GM19023 (cell line): ENCODE measurements around the gene WDR33.
"Not testable (repeated sequence)": the region's sequence is repeated elsewhere in the genome, so short reads cannot be mapped to it uniquely, and the experiment has no call there.

Source experiments
- ATAC-seq: cut with Tn5 transposase; IDR thresholded peaks from one replicate; pipeline ENCODE4 v1.9.1; 2021; ENCODE audit warnings: mild to moderate bottlenecking, moderate library complexity; ENCODE audit not compliant: unreplicated experiment

The WDR33 gene

DNA sequence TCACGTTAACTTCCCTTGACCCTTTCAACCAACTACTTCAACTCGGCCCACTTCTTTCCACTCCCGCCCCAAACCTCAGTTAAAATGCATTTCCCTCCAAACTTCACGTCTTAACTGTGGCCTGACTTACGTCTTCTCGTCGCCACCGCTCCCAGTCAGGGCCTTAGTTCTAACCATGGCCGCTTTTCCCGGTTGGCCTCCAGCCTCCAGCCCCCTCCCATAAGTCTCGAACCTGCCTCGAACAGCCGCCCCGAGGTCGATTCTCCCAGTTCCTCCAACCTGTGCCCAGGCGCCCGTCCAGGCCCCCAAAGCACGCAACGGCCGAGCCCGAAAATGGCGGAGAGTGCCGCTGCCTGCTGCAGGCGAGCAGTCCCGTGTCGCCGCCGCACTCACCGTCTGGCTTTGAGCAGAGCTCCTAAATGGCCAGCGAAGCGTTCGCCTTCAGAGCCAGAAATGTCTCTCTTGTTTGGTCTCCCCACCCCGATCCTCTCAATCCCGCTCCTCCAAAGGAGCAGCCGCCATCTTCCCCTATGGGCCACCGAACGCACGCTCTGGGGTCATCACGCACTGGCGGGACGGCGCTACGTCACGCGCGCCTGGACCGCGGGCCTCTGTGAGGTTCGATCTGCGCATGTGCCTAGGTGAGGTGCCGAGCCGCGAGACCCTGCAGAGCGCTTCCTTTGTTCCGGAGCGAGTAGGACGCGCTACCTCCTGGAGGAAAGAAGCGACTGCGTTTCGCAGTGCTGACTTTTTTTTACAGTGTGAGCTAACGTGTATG, at the start of gene WDR33:
Gene WDR33 (minus strand): TSS at position 553 of the 778 bp plus-strand sequence. CDS start 40,190 bp downstream, outside the sequence.
- peak; percentile 99 for ATAC-seq

DNA sequence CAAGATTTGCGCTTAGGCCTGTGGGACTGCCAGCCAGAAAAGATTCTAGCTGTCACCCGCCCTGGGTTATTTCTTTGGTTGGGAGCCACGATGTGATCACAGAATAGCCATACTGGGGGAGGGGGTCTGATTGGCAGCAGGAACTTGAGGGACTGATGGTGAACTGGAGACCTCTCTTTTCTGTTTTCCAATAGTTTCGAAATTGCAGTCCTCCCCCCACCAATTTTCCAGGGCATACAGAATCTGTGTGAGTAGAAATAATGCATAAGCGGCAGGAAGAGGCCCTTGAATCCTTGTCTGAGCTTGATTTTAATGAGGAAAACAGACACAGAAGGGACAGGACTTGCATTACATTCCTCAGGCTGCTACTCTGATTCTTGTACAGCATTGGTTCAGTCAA, 49.2 kb upstream of the WDR33 start:
- no peak for ATAC-seq

DNA sequence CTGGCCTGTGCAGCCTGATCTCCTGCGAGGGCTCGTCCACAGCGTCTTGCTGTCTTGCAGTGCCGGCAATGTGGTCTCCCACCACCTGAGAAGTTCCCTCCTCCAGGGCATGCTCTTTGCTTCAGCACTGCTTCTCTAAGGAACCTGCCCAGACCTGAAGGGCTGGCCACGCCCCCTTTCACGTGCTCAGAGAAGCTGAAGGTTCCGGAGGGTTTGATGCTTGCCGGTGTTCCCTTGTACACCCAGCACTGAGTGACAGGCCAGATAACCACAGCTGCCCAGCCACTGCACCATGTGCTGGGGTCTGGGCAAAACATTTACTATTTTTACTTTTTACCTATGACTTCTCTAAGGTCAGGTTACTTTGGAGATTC, 48.7 kb upstream of the WDR33 start:
- no peak for ATAC-seq

DNA sequence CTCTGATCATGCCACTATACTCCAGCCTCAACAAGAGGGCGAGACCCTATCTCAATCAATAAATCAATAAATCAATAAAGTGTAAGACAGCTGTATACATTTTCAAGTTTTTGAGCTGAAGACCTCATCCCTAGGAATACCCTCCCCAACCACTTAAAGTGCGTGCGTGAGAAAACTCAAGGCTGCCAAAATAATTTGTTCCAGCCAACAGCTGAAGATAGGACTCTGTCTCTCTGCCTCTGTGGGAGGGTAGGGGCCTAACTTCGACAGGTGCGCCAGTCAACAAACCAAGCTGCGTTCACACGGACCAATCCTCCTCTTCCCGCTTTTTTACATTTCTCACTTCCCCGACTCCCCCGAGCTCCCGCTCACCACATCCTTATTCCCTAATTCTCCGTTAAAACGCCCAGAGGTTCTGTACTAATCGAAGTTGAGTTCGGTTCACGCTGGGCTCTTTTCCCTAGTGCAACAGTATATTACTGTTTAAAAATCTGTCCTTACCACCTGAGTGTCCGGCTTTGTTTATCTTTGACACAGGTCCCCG, 46.4 kb upstream of the WDR33 start:
- no peak for ATAC-seq

DNA sequence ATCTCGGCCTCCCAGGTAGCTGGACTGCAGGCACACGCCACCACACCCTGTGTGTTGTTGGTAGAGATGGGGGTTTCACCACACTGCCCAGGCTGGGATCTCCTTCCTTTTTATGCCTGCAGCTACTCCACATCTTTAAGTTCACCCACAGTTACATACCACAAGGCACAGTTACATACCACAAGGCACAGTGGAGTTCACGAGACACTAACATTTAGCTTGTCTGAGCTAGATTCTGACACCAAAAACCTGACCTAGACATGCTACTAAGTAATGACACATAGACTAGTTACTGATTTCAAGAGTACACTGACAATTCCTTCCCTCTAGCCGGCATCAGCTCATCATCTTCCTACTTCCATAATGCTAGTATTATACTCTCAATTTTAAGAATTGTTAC, 42.7 kb upstream of the WDR33 start:
- ATAC-seq = no peak

DNA sequence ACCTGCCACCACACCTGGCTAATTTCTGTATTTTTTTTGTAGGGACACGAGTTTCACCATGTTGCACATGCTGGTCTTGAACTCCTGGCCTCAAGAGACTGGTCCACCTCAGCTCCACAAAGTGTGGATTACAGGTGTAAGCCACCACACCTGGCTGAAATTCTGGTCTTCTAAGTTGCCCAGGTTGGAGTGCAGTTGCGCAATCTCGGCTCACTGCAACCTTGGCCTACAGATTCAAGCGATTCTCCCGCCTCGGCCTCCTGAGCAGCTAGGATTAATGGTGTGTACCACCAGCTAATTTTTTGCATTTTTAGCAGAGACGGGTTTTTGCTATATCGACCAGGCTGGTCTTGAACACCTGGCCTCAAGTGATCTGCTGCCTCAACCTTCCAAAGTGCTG, 41.4 kb upstream of the WDR33 start:
- no peak for ATAC-seq

DNA sequence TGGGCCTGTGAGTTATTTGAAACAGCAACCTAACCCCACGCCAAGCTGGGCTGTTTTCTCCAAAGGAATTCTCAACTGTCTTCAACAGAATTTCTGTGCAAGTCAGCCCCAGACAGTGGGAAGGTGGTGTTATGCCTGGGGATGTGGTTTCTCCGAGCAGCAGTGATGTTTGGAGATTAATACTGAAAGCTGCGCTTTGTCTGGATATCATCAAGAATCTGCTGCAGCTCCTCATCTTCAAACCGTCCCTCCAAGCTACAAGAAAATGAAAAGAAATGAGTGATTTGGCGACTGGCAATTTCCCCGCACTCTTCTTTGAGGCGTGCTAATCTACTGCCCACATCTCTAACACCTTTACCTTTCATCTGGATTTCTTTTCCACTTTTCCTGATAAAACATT, 37.0 kb upstream of the WDR33 start:
- no peak for ATAC-seq

DNA sequence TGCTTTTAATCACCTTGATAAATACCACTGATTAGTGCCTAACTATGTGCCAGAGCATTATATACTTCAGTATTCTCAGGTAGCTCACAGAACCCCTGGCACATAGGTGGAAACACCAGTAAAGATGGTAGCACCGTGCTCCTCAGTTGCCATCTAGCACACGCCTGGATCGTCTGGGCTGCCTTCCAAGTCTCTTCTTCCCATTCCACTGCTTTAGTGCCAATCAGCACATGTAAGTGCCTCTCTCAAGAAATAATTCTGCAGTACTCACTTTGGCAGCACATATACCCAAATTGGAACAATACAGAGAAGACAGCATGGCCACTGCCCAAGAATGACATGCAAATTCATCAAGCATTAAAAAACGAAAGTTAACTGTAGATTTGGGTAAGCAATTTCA, 34.0 kb upstream of the WDR33 start:
- ATAC-seq = no peak

DNA sequence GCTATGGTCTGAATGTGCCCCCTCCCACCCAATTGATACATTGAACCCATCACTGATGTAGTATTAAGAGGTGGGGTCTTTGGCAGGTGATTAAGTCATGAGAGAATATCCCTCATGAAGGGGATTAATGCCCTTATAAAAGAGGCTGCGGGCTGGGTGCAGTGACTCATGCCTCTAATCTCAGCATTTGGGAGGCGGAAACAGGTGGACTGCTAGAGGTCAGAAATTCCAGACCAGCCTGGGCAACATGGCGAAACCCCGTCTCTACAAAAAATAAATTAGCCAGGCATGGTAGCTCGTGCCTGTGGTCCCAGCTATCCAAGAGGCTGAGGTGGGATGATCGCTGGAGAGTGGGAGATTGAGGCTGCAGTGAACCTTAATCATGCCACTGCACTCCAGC, 32.7 kb upstream of the WDR33 start:
- ATAC-seq = no peak

DNA sequence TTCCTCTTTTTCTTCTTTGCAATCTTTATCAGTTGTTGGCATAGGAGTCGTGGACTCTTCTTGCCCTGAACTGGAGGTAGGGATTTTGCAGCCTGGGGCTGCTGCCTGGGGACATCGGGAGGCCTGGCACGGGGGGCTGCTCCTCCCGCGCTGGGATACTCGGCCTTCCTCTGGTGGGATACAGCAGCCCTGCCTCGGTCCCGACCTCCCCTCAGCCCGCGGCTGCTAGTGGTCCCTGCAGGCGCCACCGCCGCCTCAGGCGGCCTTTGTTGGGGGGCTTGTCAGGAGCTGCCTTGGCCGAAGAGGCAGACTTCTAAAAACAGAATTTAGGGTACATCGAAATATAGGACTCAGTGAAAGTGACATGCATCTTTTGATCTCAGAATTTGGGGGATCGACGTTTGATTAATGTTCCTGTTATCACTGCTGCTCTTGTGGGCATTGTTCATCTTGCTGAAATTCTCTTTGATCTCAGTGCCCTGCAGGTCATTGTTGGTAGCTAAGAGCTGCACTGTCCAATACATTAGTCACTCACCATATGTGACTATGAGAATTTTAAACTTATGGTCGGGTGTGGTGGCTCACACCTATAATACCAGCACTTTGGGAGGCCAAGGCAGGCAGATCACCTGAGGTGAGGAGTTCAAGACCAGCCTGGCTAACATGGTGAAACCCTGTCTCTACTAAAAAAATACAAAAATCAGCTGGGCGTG, 30.7 kb upstream of the WDR33 start:
- ATAC-seq = no peak

DNA sequence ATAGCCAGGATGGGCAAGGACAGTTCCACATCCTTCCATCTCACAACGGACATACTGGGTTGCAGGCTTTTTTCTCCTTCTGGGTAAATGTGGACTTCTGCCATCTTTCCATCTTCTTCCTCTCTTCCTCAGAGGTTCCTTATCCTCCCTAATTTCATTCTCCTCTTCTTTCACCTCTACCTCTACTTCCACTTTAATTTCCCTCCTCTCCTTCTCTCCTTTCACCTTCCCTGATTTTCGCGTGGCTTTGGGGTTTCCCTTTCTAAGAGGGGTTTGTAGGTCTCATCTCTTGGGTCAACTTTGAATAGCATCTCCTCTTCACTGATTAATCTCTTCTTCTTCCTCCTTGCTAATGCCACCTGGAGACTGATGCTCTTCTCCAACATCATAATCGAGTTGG, 29.9 kb upstream of the WDR33 start:
- ATAC-seq = no peak

DNA sequence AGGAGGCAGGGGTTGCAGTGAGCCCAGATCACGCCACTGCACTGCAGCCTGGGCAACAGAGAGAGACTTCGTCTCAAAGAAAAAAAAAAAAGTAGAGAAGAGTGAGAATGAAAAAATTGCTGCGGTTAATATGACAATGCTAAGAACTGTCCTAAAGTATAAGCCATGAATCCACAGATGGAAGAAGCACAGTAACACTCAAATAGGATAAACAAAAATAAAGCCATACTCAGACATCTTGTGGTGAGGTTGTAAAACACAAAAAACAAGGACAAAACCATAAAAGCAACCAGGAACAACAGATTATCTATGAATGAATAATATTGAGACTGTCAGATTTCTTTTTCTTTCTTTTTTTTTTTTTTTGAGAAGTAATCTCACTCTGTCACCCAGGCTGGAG, 24.0 kb upstream of the WDR33 start:
- ATAC-seq = no peak

DNA sequence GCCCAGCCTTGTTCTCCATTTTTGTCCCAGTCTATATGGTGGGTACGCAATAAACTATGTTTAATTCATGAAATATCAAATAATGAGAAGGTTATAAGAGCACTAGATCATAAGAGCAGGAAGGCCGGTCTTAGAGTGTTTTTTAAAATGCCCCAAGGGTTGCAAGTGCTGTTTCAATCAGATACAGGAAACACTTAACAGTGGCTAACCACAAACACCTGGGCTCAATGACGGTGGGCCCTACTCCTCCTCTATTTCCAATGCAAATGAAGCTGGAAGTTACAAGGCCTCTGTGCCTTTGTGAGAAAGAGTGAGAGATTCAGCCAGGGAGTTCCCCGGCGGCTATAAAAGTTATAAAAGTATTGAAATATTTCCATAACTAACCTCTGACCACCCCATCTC, 18.9 kb upstream of the WDR33 start:
- peak; percentile 97 for ATAC-seq

DNA sequence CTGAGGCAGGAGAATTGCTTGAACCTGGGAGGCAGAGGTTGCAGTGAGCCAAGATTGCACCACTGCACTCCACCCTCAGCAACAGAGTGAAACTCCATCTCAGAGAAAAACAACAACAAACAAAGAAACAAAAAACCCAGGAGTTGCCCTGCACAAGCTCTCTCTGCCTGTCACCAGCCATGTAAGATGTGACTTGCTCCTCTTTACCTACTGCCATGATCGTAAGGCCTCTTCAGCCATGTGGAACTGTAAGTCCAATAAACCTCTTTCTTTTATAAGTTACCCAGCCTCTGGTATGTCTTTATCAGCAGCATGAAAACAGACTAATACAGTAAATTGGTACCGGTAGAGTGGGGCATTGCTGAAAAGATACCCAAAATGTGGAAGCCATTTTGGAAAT, 15.7 kb upstream of the WDR33 start:
- ATAC-seq = not testable (repeated sequence)

DNA sequence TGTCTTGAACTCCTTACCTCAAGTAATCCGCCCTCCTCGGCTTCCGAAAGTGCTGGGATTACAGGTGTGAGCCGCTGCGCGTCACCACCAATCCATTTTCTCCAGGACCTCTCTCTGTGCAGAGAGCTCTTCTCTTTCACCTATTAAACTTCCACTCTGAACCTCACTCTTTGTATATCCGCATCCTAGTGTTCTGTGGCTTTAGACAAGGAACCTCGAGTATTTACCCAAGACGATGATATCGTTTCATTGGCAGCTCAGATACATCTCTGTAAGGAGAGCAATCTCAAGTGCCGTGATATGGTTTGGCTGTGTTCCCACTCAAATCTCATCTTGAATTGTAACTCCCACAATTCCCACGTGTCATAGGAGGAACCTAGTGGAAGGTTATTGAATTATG, 15.1 kb upstream of the WDR33 start:
- ATAC-seq = no peak

DNA sequence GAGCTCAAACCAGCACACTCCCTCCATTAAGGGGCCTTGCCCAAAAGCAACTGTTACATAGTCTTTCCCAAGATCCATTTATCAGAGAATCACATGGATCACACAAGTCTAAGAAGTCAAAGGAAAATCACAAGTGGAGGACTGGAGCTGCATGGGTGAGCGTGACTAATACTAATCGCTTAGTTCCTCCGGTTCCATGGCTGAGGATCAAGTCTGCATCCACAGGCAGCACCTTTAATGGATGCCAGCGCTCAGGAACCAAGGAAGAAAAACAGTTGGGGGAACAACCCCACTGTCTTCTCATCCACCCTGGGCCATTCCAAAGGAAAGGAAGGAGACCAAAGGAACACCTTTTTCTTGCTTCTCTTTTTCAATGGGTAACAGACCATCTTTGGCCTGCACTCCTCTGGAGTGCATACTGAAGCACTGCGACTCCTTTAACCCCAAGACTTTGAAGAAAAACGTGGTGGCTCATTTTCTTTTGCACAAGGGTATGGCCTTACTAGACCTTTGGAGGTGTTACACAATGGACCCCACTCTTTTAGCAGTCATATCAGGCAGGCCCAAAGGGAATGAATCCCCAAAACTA, 9.2 kb upstream of the WDR33 start:
- no peak for ATAC-seq

DNA sequence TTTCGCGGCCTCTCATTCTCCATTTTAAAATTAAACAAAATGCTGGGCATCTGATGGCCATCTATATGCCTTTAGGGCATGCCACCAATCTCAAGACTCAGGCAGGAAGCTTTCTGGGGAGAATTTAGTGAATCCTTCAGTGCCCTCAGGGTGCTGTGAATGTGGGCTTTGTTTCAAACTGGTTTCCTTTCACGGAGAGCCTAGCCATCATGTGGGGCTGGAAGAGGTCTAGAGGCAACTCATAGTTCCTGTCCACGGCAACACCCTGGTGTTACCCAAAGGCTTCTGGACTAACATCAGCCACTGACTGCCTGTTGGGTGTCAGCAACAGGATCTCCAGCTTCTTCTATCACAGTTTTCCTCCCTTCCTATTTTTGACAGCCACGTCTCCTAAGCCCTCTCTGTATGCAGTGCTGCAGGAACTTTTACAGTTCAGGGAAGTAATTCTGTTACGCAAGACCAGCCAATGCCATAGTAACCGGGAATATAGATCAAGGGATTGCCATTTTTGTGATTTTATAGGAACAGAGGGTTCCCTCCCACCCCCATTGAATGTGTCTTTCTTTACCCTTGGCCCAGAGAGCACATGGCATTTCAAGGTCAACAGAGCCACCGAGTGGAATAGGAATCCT, 7.9 kb upstream of the WDR33 start:
- no peak for ATAC-seq

DNA sequence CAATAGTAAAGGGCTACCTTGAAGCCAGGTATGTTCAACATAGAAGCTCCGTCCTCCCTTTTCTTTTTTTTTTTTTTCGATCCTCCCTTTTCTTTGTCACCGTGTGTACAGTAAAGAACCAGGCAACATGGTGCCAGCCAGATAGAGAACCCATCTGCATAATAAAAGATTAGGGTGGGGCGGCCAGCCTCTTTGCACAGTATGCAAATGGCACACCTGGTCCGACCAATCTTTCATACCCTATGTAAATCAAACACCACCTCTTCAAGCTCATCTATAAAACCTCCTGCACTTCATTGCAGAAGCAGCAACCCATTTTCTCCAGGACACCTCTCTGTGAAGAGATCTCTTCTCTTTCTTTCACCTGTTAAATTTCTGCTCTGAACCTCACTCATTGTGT, 7.3 kb upstream of the WDR33 start:
- ATAC-seq = no peak

DNA sequence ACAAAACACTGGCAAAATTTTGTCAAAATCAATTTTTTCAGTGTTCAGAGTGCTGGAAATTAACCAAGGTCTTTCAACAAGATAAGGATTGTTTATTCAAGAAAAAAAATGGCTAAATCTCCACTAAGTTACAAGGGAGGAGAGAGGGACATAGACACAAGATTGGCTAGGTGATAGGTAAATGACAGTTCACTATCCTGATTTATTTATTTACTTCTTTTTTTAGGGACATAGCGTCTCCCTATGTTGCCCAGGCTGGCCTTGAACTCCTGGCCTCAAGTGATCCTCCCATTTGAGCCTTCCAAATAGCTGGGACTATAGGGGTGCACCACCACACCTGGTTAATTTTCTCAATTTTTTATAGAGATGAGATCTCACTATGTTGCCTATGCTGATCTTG, 3.7 kb upstream of the WDR33 start:
- no peak for ATAC-seq

DNA sequence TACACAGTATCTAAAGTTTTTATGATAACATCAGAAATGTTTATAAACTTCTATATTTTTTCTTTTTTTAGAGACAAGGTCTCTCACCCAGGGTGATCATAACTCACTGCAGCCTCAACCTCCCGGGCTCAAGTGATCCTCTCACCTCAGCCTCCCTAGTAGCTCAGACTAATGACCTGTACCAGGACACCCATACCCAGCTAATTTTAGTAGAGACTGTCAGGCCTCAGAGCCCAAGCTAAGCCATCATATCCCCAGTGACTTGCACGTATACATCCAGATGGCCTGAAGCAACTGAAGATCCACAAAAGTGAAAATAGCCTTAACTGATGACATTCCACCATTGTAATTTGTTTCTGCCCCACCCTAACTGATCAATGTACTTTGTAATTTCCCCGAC, 1.5 kb upstream of the WDR33 start:
- ATAC-seq = not testable (repeated sequence)
